SH-SY5Y (cell line): Measurements from ENCODE around the gene COA3.

ENCODE experiments used
- GATA2 ChIP-seq: IDR thresholded peaks from 2 replicates; pipeline ENCODE4 v1.6.1; 2011; ENCODE audit warnings: mild to moderate bottlenecking, low read depth, low read length
- GATA3 ChIP-seq: IDR thresholded peaks from 2 replicates; pipeline ENCODE4 v1.6.1; 2011; ENCODE audit warnings: low read depth, mild to moderate bottlenecking, low read length, moderate library complexity

DNA sequence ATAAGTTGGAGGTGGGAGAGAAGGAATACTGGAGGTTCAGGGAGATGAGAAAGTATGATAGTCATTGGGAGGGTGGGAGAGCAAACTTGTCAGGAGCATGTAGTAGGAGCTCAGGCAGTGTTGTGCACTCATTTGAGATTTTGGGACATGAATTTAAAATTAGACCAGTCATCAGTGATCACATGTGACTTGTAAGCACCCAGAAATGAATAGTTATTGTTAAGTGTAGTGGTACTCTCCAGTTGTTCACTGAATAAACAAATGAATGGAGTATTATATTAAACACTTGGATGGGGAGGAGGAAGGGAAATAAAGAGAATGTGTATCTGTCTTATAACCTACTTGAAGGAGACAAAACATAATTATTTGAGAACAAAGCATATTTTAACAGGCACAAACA lies 32.5 kb upstream of the COA3 start:
- TF ChIP-seq GATA2 (no peak), GATA3 (no peak)
